ENCODE results near the gene ELAC2. TPM values are rescaled to one million over a fixed set of nuclear protein-coding genes. Genes with fewer than 3 reads are reported as not detected.

ELAC2 gene
- total and polyA plus RNA-seq, 2 donors (not counting 1 experiment from before 2014, with no cell fraction given) = 58.1 to 79.4 TPM

GRCh38 chr17:12994341-12995074 lies 23.3 kb downstream of the ELAC2 start:
- H3K27me3 ChIP-seq (replicated peaks in 1 of 4; ENCODE audit: control extremely low read depth in 1 of 4, control insufficient read depth in 3 of 4, insufficient read depth in 4 of 4, low read length in 3 of 4) = no peaks in the 10 kb centered on the region
- DNase-seq (no peak), ATAC-seq (ENCODE audit: low read depth) (no peak)
- peaks cover 19 to 85% of the 10 kb centered on the region in 2 experiments for H3K36me3 ChIP-seq (replicated peaks in 1 of 2; ENCODE audit: control extremely low read depth in 1 of 2, control insufficient read depth in 1 of 2, extremely low read depth in 1 of 2, insufficient read depth in 2 of 2, low read length in 1 of 2)
- no peaks in the 10 kb centered on the region for H3K4me1 ChIP-seq (ENCODE audit: control insufficient read depth in 2 of 2, insufficient read depth in 2 of 2, low read length in 2 of 2)
- H3K9me3 ChIP-seq (ENCODE audit: control extremely low read depth in 1 of 3, control insufficient read depth in 2 of 3, insufficient read depth in 1 of 3, low read length in 2 of 3) = no peaks in the 10 kb centered on the region
- no peak overlapping the region for H3K9ac ChIP-seq (ENCODE audit: low read length)
- no peaks in the 10 kb centered on the region for H3K79me2 ChIP-seq (ENCODE audit: control insufficient read depth, insufficient read depth, low read length)
- no peak overlapping the region for H3K4me2 ChIP-seq (replicated peaks; ENCODE audit: low read depth, low read length, poor library complexity, severe bottlenecking)
- Mint-ChIP-seq H3K4me1 (peaks cover 7% of the 10 kb centered on the region), H3K27me3 (no peaks in the 10 kb centered on the region), H3K27ac (no peak overlapping the region), H3K4me3 (no peak overlapping the region), H3K9me3 (ENCODE audit: insufficient read depth) (no peaks in the 10 kb centered on the region)
- CTCF ChIA-PET = interaction anchor here (1.5 kb wide), 1 partner anchor 8 kb away, joined by 5 read pairs; no protein-coding TSS in a partner anchor
- no peak overlapping the region for H2AFZ ChIP-seq (ENCODE audit: insufficient read depth, low read depth, low read length, poor library complexity, severe bottlenecking)
- TF ChIP-seq EZH2 (IDR thresholded peaks at IDR 0.05; ENCODE audit: borderline replicate concordance, insufficient read depth, low read depth, low read length, poor library complexity, severe bottlenecking) = no peak
- TF ChIP-seq CTCF (IDR thresholded peaks at IDR 0.05) = no peak
- POLR2A ChIA-PET = no interaction called here
- intact Hi-C loops (cut with micrococcal nuclease) = no loop called here
- 92% methylated on average over 14 of the region's 19 CpGs for WGBS (ENCODE audit: insufficient coverage)
- H3K27ac ChIP-seq (ENCODE audit: low read length in 2 of 2) = no peak overlapping the region
- H4K20me1 ChIP-seq (ENCODE audit: control insufficient read depth, insufficient read depth, low read length, poor library complexity, severe bottlenecking) = no peaks in the 10 kb centered on the region
- H3K4me3 ChIP-seq (ENCODE audit: control extremely low read depth in 1 of 5, extremely low read depth in 1 of 5, insufficient read depth in 1 of 5, low read depth in 2 of 5, low read length in 4 of 5) = no peak overlapping the region

- Histone ChIP-seq H3K9me3 (ENCODE audit: control extremely low read depth in 1 of 3, control insufficient read depth in 2 of 3, insufficient read depth in 1 of 3, low read length in 2 of 3) (no peaks in the 10 kb centered on the region), H4K20me1 (ENCODE audit: control insufficient read depth, insufficient read depth, low read length, poor library complexity, severe bottlenecking) (no peaks in the 10 kb centered on the region), H3K4me2 (replicated peaks; ENCODE audit: low read depth, low read length, poor library complexity, severe bottlenecking) (no peak overlapping the region), H3K9ac (ENCODE audit: low read length) (no peak overlapping the region), H3K27me3 (replicated peaks in 1 of 4; ENCODE audit: control extremely low read depth in 1 of 4, control insufficient read depth in 3 of 4, insufficient read depth in 4 of 4, low read length in 3 of 4) (no peaks in the 10 kb centered on the region), H3K4me1 (ENCODE audit: control insufficient read depth in 2 of 2, insufficient read depth in 2 of 2, low read length in 2 of 2) (peaks cover 0 to 6% of the 10 kb centered on the region in 2 donors), H3K27ac (ENCODE audit: low read length in 2 of 2) (no peak overlapping the region), H3K4me3 (ENCODE audit: control extremely low read depth in 1 of 5, extremely low read depth in 1 of 5, insufficient read depth in 1 of 5, low read depth in 2 of 5, low read length in 4 of 5) (no peak overlapping the region), H2AFZ (ENCODE audit: insufficient read depth, low read depth, low read length, poor library complexity, severe bottlenecking) (no peak overlapping the region), H3K36me3 (replicated peaks in 1 of 2; ENCODE audit: control extremely low read depth in 1 of 2, control insufficient read depth in 1 of 2, extremely low read depth in 1 of 2, insufficient read depth in 2 of 2, low read length in 1 of 2) (peaks cover 17 to 77% of the 10 kb centered on the region in 2 experiments), H3K79me2 (ENCODE audit: control insufficient read depth, insufficient read depth, low read length) (no peaks in the 10 kb centered on the region)
- Mint-ChIP-seq H3K27ac (no peak overlapping the region), H3K9me3 (ENCODE audit: insufficient read depth) (no peaks in the 10 kb centered on the region), H3K4me3 (no peak overlapping the region), H3K27me3 (no peaks in the 10 kb centered on the region), H3K4me1 (peaks cover 15% of the 10 kb centered on the region)
- DNase-seq (no peak), ATAC-seq (ENCODE audit: low read depth) (no peak)
- 95% methylated on average over 14 of the region's 14 CpGs for WGBS (ENCODE audit: insufficient coverage)
- ChIA-PET CTCF (interaction anchor here (1.1 to 1.5 kb wide), 2 partner anchors 9 to 11 kb away, joined by 3 to 5 read pairs; no protein-coding TSS in a partner anchor), POLR2A (no interaction called here)
- no peak for TF ChIP-seq CTCF (IDR thresholded peaks at IDR 0.05)
- no peak for TF ChIP-seq EZH2 (IDR thresholded peaks at IDR 0.05; ENCODE audit: borderline replicate concordance, insufficient read depth, low read depth, low read length, poor library complexity, severe bottlenecking)
- intact Hi-C loops (cut with micrococcal nuclease) = no loop called here
Measured at GRCh38 chr17:12993631-12994030, 24.2 kb downstream of the ELAC2 start.

All from B cell (primary cell).